ENCODE results near the gene OR14J1. TPM values are rescaled to one million over a fixed set of nuclear protein-coding genes. Genes with fewer than 3 reads are reported as not detected.

OR14J1 gene
- total RNA-seq, 1 experiment from 2014 or later = not detected

DNA sequence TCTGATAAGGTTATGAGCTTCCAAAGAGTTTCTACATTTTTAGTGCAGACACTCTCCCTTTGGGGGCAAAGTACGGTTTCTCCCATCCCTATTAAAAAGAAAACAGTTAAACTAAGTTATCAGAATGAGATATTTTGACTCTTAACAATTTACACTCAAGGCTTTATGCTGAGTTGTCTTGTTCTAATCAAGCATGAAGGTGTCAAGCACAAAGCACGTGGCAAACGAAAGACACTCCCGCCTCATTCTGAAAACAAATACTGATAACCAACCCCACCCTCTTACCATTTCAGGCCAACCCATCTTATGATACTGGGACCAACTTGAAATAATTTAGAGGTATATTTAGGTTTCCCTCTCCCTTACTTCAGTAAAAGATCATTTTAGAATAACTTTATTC is 24.3 kb downstream of the OR14J1 start:
- Histone ChIP-seq H3K4me2 (no peak overlapping the region), H3K9me3 (ENCODE audit: insufficient read depth, low read depth) (no peaks in the 10 kb centered on the region), H2AFZ (no peak overlapping the region), H3K4me1 (replicated peaks; ENCODE audit: insufficient read depth) (no peaks in the 10 kb centered on the region), H3K9me2 (ENCODE audit: insufficient read depth) (no peaks in the 10 kb centered on the region), H3K4me3 (no peak overlapping the region), H3K27ac (no peak overlapping the region), H4K20me1 (ENCODE audit: insufficient read depth) (no peaks in the 10 kb centered on the region), H3K36me3 (ENCODE audit: low read depth) (no peaks in the 10 kb centered on the region), H3K27me3 (ENCODE audit: insufficient read depth, low read depth) (no peaks in the 10 kb centered on the region), H3F3A (ENCODE audit: insufficient read depth, low read depth) (no peaks in the 10 kb centered on the region), H3K79me2 (ENCODE audit: low read depth) (no peaks in the 10 kb centered on the region)
- TF ChIP-seq, protein P1, sequence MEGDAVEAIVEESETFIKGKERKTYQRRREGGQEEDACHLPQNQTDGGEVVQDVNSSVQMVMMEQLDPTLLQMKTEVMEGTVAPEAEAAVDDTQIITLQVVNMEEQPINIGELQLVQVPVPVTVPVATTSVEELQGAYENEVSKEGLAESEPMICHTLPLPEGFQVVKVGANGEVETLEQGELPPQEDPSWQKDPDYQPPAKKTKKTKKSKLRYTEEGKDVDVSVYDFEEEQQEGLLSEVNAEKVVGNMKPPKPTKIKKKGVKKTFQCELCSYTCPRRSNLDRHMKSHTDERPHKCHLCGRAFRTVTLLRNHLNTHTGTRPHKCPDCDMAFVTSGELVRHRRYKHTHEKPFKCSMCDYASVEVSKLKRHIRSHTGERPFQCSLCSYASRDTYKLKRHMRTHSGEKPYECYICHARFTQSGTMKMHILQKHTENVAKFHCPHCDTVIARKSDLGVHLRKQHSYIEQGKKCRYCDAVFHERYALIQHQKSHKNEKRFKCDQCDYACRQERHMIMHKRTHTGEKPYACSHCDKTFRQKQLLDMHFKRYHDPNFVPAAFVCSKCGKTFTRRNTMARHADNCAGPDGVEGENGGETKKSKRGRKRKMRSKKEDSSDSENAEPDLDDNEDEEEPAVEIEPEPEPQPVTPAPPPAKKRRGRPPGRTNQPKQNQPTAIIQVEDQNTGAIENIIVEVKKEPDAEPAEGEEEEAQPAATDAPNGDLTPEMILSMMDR (conservative IDR thresholded peaks at IDR 0.05) = no peak
- TF ChIP-seq EZH2 (IDR thresholded peaks at IDR 0.05; ENCODE audit: low read depth) = no peak
- CTCF ChIA-PET = no interaction called here
- BruUV-seq (replicated peaks) = no TSS peak
- intact Hi-C loops (cut with micrococcal nuclease; ENCODE audit: unreplicated experiment) = no loop called here
- no peak for DNase-seq
- POLR2A ChIA-PET (ENCODE audit: unreplicated experiment) = no interaction called here

DNA sequence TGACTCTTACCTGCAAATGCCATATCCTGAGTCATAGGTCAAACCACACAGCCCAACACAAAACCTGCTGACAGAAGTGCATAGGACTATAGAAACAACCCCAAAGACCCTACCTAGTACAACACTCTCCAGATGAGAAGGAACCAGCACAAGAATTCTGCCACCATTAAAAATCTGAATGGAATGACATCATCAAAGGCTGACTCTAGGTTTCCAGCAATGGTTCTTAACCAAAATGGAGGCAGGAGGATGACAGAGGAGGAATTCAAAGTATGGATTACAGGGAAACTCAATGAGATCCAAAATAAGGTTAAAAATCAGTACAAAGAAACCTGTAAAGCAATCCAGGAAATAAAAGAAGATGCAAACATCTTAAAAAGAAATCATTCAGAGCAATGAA is 31.2 kb downstream of the OR14J1 start:
- ChIA-PET POLR2A (ENCODE audit: unreplicated experiment) (no interaction called here), CTCF (no interaction called here)
- intact Hi-C loops (cut with micrococcal nuclease; ENCODE audit: unreplicated experiment) = no loop called here
- Histone ChIP-seq H3K36me3 (ENCODE audit: low read depth) (no peaks in the 10 kb centered on the region), H3K4me1 (replicated peaks; ENCODE audit: insufficient read depth) (no peaks in the 10 kb centered on the region), H3F3A (ENCODE audit: insufficient read depth, low read depth) (no peaks in the 10 kb centered on the region), H2AFZ (no peak overlapping the region), H3K27me3 (ENCODE audit: insufficient read depth, low read depth) (no peaks in the 10 kb centered on the region), H4K20me1 (ENCODE audit: insufficient read depth) (no peaks in the 10 kb centered on the region), H3K79me2 (ENCODE audit: low read depth) (no peaks in the 10 kb centered on the region), H3K9me3 (ENCODE audit: insufficient read depth, low read depth) (no peaks in the 10 kb centered on the region), H3K9me2 (ENCODE audit: insufficient read depth) (no peaks in the 10 kb centered on the region), H3K27ac (no peak overlapping the region), H3K4me2 (no peak overlapping the region), H3K4me3 (no peak overlapping the region)
- no TSS peak for BruUV-seq (replicated peaks)
- TF ChIP-seq, protein P1 (conservative IDR thresholded peaks at IDR 0.05) = no peak
- TF ChIP-seq EZH2 (IDR thresholded peaks at IDR 0.05; ENCODE audit: low read depth) = no peak
- DNase-seq = no peak

DNA sequence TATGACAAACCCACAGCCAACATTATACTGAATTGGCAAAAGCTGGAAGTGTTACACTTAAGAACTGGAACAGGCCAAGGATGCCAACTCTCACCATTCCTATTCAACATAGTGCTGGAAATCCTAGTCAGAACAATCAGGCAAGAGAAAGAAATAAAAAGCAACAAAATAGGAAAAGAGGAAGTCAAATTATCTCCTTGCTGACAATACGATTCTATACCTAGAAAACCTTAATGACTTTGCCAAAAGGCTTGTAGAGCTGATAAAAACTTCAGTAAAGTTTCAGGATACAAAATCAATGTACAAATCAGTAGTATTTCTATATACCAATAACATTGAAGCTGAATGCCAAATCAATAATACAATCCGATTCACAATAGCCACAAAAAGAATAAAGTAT is 34.8 kb downstream of the OR14J1 start:
- CTCF ChIA-PET = no interaction called here
- H3K4me3 ChIP-seq = no peak overlapping the region
- no TSS peak for BruUV-seq (replicated peaks)

More for the DNA sequence above, 34.8 kb downstream of the OR14J1 start:
- Histone ChIP-seq H3K79me2 (ENCODE audit: low read depth) (no peaks in the 10 kb centered on the region), H3K36me3 (ENCODE audit: low read depth) (no peaks in the 10 kb centered on the region), H3K4me1 (replicated peaks; ENCODE audit: insufficient read depth) (no peaks in the 10 kb centered on the region), H3K27ac (no peak overlapping the region), H3F3A (ENCODE audit: insufficient read depth, low read depth) (no peaks in the 10 kb centered on the region), H3K9me2 (ENCODE audit: insufficient read depth) (no peaks in the 10 kb centered on the region), H4K20me1 (ENCODE audit: insufficient read depth) (no peaks in the 10 kb centered on the region), H3K4me2 (no peak overlapping the region), H3K9me3 (ENCODE audit: insufficient read depth, low read depth) (no peaks in the 10 kb centered on the region), H3K27me3 (ENCODE audit: insufficient read depth, low read depth) (no peaks in the 10 kb centered on the region), H2AFZ (no peak overlapping the region)
- DNase-seq = no peak
- POLR2A ChIA-PET (ENCODE audit: unreplicated experiment) = no interaction called here
- intact Hi-C loops (cut with micrococcal nuclease; ENCODE audit: unreplicated experiment) = no loop called here
- no peak for TF ChIP-seq EZH2 (IDR thresholded peaks at IDR 0.05; ENCODE audit: low read depth)
- TF ChIP-seq, protein P1 (conservative IDR thresholded peaks at IDR 0.05) = no peak

Measured in PC-9 (cell line).